ENCODE measurements around the gene CEP72. TPM values are rescaled to one million over a fixed set of nuclear protein-coding genes. Genes with fewer than 3 reads are reported as not detected.
"Not testable (repeated sequence)": the region's sequence is repeated elsewhere in the genome, so short reads cannot be mapped to it uniquely, and the experiment has no call there.

CEP72 gene
- total RNA-seq, 1 donor from 2014 or later, result 8.2 TPM

DNA sequence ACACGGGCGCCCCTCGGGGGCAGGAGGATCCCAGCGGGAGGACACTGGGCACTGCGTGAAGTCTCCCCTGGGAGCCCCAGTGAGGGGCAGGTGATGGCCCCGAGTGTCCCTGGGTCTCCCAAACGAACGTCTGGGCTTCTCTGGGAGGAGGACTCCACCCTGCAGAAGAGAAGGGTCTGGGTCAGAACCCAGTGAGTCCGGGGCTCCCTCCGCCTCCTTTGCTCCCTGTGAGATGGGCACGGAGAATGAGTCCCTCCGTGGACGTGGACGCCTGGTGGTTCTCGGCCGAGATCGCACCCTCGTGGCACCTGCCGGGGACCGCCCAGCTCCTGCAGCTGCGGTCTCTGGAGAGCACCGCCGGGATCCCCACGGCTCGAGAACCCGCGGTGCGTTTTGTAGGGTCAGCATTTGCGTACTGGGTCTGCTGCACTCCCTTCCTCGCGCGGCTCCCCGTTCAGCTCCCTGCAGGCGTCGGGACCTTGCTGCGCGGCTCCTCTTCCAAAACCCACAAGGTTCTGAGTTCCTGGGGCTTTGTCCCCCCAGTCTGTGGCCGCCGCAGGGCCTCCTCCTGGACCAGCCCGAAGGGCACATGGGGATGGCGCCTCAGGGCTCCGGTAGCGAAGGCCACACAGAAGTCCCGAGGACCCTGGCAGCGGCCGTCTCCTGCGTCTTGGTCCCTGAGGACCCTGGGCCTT, 10.2 kb upstream of the CEP72 start:
- ATAC-seq, result no peak

DNA sequence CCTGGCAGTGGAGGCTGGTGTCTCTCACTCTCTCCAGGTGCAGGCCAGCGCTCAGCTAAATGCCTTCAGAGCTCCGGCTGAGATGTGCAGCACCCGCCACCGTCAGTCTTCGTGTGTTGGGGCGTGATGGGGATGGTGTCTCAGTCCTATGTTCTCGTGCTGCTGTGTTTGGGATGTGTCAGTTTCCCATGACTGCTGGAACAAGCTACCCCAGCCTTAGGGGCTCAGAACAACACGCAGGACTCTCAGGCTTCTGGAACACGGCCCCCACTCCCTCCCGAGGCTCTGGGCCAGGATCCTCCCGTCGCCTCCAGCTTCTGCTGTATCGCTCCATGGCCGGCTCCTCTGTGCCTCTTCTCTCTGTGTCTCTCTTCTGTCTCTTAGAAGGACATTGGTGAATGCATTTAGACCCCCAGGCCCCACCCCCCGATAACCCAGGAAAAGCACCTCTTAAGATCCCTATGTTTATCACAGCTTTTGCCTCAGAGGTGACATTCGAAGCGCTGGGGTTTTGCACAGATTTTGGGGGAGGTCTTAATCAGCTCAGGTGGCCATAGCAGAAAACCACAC, 9.6 kb upstream of the CEP72 start:
- ATAC-seq, result no peak

DNA sequence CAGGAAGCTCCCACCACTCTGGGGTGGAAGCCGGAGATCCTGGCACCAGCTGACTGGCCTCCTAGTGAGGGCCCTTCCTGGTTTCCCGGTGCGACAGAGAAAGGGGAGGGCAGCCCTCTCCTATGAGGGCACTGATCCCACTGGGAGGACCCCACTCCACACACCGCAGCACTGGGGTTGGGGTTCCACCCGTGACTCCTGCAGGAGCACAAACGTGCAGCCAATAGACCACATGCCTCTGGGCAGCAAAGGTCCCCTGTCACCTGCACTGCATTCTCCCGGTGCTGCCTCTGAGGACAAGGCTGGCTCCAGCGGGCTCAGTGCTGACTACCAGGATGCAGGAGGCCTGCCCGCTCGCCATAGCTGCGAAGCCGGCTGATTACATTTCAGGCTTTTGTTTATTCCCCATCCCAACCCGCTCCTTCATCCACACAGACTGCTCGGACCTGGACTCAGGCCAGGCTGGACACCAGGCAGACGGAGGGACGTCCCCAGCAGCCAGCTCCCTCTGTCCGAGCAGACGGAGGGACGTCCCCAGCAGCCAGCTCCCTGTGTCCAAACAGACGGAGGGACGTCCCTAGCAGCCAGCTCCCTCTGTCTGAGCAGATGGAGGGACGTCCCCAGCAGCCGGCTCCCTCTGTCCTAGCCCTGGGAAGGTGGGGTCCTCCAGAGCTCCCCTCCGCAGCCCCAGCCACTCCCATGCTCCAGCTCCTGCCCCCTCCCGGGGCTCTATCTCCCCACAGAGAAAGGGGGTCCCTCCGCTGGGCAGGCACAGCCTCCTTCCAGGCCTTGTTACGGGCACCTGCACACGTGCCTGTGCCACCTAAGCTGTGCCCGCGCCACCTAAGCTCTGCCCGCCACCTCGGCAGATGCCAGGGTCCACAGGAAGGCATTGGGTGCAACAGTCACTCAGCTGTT, 8.8 kb upstream of the CEP72 start:
- no peak for ATAC-seq

DNA sequence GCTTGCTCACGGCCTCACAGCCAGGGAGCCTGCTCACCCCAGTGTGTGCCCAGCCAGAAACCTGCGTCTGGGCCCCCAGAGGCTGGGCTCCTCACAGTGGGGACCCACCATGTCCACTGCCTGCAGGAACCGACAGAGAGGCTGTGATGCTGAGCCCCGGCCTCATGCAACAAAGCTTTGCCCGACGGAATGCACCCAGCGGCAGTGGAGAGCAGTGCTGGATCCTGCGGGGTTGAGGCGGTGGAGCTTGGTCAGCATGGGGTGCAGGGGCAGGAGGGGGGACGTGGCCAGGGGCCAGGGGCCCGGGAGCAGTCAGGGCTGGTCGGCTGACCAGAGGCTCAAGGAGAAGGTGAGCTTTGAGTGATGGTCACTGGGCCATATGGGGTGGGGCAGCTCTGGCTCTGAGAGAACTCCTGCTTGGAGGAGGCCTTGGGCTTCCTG, 7.7 kb upstream of the CEP72 start:
- ATAC-seq, result no peak

DNA sequence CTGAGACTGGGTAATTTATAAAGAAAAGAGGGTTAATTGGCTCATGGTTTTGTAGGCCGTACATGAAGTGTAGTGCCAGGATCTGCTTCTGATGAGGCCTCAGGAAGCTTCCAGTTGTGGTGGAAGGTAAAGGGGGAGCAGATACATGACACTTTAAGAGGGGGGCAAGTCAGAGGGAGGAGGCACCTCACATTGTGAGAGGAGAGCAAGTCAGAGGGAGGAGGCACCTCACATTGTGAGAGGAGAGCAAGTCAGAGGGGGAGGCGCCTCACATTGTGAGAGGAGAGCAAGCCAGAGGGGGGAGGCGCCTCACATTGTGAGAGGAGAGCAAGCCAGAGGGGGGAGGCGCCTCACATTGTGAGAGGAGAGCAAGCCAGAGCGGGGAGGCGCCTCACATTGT, 7.0 kb upstream of the CEP72 start:
- not testable (repeated sequence) for ATAC-seq

DNA sequence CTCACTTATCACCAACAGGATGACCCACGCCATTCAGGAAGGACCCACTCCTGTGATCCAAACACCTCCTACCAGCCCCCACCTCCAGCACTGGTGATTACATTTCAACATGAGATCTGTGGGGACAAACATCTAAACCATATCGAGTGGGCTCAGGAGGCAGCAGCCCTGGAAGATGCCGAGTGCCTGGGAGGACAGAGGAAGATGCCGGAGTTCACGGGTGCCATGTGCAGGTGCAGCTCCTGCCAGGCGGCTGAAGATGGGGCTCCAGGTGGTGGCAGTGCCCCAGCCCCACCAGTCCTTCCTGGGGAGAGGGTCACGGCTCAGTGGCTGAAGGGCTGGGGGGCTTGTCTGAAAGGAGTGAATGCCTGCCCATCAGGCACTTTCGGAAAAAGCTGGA, 6.1 kb upstream of the CEP72 start:
- ATAC-seq, result no peak

DNA sequence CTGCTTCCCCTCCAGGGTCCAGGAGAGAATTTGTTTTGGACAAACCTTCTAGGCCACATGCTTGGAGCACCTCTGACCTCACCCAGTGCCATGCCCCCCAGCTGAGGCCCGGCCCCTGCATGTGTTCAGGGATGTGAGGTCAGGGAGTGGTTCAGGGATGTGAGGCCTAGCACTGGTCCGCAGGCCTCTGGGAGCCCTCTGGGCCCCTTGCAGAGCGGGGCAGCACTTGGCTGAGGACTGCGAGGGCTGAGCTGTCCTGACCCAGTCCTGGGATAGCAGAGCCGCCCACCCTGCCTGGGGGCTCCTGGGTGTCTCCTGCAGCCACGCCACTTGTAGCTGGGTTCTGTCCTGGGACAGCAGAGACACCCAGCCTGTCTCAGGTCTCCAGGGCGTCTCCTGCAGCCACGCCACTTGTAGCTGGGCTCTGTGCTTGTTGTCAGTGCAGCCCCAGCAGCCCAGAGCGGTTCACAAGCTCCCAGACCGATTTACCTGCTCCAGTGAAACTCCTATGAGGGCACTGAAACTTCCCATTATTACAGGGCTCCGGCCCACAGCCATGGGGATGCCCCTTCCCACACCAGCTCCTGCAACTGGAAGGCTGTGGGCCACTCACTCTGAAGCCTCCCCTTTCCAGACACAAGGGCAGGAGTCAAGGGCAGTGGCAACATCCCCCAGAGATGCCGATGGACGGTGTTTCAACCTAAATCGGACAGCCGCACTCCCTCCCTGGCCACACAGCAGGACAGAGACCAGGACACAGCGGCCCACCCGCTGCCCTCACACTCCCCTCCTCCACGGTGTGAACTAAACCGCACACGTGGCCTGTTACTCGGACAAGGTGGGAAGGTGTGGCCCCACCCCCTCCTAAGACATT, 5.4 kb upstream of the CEP72 start:
- ATAC-seq, result no peak

DNA sequence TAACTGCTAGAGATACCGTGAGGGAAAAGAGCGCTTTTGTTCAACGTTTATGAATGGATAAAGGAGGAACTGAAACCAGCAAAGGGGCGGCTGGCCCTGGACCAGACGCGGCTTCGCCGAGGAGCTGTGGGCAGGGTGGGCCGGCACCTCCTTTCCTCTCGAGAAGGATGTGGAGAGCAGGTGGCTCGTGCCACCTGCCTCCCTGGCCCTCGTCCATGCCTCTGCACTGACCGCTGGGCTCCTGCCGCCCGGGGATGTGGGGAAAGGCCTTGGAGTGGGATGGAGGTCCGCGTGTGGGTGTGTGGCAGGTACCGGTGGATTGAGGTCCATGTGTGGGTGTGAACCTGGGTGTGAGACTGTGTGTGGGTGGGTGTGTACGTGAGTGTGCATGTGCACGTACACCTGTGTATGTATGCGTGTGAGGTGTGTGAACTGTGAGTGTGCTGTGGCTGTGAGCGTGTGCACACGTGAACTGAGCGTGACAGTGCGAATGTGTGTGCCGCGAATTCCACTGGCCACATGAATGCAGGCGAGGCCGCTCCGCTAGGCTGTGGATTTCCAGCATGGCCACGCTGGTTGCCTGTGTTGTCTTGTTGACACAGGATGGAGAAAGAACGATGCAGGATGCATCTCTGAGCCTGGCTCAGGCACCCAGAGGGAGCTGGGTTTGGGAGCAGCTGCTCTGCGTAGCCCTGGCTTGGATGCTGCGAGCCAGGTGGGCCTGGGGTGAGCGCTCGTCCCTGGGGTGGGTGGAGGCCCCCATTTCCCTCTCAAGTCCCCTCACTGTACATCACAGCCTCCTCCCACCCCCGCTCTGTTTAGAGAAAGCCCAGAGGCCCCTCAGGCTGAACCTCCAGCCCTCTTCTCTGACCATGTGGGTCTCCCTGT, 4.4 kb upstream of the CEP72 start:
- no peak for ATAC-seq

DNA sequence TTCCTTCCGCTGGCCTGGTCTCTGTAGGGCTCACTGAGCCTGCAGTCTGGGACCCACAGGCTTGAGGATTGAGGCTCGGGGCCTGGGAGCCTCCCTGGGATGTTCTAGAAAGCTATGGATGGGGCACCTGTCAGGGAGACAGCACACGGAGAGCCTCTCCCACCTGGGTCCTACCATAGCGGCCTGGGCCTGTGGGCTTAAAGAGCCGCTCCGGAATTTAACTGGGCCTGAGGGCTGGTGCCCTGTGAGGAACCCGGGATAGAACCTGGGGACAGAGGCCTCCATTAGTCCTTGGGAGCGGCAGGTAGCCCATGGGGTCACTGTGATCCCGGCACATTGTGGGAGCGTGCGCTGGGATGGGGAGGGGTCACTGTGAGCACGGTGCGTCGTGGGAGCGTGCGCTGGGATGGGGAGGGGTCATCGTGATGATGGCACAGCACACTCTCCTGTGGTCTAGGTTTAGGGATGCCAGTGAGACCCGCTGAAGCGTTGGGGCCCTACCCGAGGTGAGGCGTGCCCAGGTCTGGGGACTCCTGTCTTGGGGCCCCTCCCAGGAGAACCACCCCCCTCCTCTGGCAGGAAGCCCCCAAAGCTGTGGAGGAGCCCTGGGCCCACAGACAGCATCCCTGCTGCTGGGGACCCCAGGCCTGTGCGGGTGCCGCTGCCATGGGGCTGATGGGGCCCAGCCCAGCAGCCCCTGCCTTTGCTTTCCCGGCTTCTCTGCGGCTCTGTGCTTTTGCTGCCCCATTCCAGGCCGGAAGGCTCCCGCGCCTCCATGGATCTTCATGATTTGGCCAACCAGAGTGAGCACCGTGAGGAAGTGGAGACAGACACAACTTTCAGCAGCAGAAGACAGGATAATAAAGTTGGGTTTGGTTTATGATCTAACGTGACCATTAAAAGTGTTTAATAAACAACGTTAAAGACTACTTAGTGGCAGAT, 3.4 kb upstream of the CEP72 start:
- ATAC-seq, result no peak

DNA sequence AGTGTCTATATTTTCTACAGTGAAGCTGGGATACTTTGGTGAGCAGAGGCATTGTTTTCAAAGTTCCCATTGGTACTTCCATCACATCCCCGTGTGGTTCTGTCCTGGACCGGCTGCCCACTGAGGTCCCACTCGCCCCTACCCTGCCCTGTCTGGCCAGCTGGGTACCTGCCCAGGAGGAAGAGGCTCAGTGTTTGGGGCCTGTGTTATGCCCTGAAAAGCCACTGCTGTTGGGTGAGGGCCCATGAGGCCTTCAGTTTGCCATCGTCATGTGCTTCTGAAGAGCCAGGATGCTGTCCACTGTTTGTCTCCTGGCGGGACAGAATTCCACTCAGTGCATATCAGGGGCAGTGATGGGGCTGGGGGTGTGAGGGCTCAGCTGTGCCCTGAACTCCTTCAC, 2.6 kb upstream of the CEP72 start:
- no peak for ATAC-seq

DNA sequence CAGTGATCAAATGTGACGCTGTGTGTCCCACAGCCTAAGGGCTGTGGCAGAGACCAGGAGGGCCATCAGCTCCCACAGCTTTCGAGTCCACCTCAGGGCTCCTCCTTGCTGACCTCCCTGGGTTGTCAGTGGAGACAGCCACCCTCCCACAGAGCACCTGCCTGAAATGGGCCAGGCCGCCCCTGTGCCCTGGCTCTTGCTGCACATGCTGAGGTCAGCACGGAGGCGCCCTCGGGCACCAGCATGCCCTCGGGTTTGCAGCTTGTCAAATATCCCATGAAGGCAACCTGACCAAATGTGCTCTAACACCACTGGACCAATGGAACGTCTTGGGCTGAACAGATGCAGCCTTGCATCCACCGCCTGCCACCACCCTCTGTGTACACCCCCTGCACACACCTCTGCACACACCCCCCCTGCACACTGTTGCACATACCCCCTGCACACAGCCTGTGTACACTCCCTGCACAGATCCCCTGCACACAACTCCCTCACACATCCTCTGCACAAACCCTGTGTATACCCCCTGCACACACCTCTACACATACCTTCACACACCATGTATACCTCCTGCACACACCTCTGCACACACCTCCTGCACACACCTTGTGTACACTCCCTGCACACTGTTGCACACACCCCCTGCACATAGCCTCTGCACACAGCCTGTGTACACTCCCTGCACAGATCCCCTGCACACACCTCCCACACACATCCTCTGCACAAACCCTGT, 2.0 kb upstream of the CEP72 start:
- ATAC-seq, result no peak

DNA sequence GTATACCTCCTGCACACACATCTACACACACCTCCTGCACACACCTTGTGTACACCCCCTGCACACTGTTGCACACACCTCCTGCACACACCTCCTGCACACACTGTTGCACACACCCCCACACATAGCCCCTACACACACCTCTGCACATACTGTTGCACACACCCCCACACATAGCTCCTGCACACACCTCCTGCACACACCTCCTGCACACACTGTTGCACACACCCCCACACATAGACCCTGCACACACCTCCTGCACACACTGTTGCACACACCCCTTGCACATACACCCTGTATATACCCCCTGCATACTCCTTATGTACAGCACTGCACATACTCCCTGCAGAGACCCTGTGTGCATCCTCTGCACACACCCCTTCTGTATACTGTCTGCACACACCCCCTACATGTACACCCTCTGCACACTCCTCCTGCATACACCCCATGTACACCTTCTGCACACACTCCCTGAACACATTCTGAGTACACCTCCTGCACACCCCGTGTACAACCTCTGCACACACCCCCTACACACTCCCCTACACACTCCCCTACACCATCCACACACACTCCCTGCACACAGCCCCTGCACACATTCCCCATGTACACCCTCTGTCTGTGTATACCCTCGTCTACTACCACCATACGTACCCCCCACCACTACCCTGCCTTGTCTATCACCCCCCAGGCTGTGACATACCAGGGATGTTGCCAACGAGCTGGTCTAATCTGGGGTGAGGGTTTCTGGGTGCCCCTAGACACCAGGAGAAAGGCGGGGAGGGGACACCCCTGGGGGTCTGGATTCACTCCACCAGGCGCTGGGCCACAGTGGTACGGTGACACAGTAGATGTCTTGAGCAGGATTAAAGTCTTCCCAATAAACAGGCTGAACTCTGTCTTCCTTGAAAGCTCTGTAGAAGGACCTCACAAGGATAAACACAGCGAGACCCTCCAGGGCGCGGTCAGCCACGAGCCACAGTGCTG, 1.1 kb upstream of the CEP72 start:
- ATAC-seq, result no peak

DNA sequence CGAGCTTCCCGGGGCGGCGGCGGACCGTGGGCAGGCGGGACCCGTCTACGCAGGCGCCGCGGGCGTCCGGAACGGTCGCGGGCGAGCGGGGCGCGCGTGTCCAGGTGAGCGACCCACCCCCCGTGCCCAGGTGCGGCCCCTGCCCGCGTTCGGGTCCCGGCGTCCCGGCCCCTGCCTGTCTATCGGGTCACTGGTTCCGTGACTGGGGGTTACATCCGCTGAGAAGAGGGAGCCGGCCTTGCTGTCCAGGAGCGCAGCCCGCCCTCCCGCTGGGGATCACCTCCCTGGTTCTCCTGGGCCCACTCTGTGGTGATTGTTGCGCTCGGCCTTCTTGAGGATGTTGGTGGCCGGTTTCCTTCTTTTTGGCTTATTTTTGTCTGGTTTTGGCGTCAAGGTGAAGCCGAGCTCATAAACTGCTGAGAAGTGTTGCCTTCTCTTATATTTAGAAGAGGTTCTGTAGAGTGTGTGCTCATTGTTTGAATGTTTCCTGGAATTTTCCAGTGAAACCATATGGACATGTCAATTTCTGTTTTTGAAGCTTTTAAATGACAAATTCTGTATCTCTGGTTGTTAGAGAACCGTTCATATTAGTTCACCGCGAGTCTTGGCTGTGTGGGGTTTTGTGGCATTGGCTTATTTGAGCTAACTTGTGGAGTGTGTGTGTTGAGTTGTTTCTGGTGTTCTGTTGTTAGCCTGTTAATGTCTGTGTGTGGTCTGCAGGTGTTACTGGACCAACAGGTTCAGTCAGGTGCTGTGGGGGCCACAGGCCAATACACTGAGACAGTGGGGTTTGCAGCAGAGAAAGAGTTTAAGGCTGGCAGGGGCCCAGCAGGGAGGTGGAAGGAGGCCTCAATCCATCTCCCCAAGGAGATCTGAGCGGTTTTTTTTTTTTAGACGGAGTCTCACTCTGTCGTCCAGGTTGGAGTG, 621 bp downstream of the CEP72 start:
- peak; percentile 14 for ATAC-seq

DNA sequence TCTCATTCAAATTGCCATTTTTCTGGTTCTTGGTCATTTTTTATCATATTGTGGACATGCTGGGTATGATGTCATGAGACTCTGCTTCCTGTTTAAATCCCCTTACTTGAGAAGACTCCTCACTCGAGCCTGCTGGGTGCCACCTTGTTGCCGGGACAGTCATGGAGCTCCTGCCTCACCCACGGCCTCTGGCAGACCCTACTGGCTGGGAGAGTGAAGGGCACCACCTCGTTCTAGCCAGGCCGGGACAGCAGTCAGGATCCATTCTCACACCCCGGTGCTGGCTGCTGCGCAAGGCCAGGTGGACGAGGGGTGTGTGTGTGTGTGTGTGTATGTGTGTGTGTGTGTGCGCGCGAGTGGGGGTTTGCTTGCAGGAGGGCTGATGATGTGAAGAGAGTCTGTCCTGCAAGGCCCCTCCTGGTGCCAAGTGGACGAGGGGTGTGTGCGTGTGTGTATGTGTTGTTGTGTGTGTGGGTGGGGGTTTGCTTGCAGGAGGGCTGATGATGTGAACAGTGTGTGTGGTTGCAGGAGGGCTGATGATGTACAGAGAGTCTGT, 4.4 kb downstream of the CEP72 start:
- no peak for ATAC-seq

DNA sequence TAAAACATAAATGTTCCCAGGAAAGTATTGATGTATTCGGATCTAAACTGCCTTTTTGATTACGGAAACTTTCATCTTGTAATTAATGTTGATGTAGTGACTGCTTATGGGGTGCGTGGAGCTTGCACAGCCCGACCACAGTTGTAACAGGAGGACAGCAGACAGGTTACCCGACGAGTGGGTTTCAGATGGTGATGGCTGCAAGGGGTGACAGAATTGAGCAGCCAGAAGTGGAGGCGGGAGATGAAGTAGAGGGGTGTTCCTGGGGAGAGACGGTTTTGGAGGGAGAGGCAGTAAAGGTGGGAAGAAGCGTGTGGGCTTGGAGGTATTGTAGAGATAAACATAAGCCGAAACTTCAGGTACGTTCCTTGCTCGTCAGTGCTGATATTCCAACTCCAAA, 5.8 kb downstream of the CEP72 start:
- no peak for ATAC-seq

DNA sequence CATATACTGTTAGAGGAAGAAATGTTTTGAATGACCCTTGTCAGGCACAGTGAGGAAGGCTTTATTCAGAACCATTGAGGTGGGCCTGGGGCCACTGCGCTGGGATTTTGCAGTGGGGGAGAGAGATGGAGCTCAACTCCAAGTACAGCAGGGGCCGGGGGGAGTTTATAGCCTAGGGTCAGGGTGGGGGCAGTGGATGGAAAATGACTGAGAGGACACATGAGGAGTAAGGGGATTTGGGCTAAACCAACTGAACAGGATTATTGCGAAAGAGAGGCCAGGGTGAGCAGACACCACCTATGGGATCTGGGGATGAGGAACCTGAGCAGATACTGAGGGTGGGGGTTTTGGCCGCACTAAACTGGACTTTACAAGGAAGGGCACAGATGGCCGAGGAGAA, 6.3 kb downstream of the CEP72 start:
- ATAC-seq, result no peak

DNA sequence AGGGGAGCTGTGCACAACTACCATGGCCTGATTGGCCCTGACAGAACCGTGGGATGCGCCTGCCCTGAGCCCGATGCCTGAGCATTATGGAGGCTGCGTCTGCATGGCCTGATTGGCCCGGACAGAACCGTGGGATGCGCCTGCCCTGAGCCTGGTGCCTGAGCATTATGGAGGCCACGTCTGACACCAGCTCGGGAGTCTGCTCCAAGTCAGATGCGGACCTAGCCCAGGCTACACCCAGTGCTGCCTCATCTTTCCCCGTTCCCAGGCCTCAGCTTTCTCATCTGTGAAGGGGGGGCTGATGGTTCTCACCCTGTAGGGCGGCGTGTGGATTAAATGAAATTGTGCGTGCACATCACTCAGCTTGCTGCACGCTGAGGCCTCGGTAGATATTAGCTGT, 7.3 kb downstream of the CEP72 start:
- no peak for ATAC-seq

Measured in esophagus mucosa (tissue), 1 donor.